Calu3 (cell line): ENCODE measurements around the gene TSPAN8. TPM values are rescaled to one million over a fixed set of nuclear protein-coding genes. Genes with fewer than 3 reads are reported as not detected.

Experiments used
- BruUV-seq: library from RNA; stranded (reverse); fragments of 400-500 nt; replicated peaks from 2 replicates; lab custom pipeline; 2021; lab: Mats Ljungman, UMichigan
- CTCF ChIA-PET: fragments of 300-600 bp; sonication (Branson Sonifier 250); formaldehyde crosslinking; loops from one replicate; lab custom pipeline; 2022; ENCODE audit warnings: antibody characterized with exemption; lab: Charles Lee
- DNase-seq: peaks from one replicate; pipeline ENCODE4 v3.0.0; 2022
- H3K27ac Mint-ChIP-seq: one replicate; pipeline ENCODE4 v1.8.0; 2022; ENCODE audit warnings: mixed read lengths; ENCODE audit not compliant: unreplicated experiment
- H3K27me3 Mint-ChIP-seq: one replicate; pipeline ENCODE4 v1.8.0; 2022; ENCODE audit warnings: mixed read lengths; ENCODE audit not compliant: unreplicated experiment
- H3K36me3 Mint-ChIP-seq: one replicate; pipeline ENCODE4 v1.8.0; 2022; ENCODE audit warnings: mild to moderate bottlenecking, moderate library complexity, mixed read lengths; ENCODE audit not compliant: insufficient read depth, unreplicated experiment
- H3K4me1 Mint-ChIP-seq: one replicate; pipeline ENCODE4 v1.8.0; 2022; ENCODE audit warnings: mild to moderate bottlenecking, low read depth, mixed read lengths; ENCODE audit not compliant: unreplicated experiment
- H3K4me3 Mint-ChIP-seq: one replicate; pipeline ENCODE4 v1.8.0; 2022; ENCODE audit warnings: mild to moderate bottlenecking, low read depth, moderate library complexity, mixed read lengths; ENCODE audit not compliant: unreplicated experiment
- H3K9me3 Mint-ChIP-seq: one replicate; pipeline ENCODE4 v1.8.0; 2022; ENCODE audit warnings: low read depth, mixed read lengths; ENCODE audit not compliant: unreplicated experiment
- CTCF ChIP-seq: fragments of 200-600 bp; IDR thresholded peaks from one replicate; pipeline ENCODE4 v1.8.0; 2022; ENCODE audit warnings: antibody characterized with exemption; ENCODE audit not compliant: unreplicated experiment
- intact Hi-C: fragments of 100-400 bp; cut with micrococcal nuclease; formaldehyde crosslinking; loops from one replicate; pipeline ENCODE4 v1.10.0; 2022; ENCODE audit not compliant: unreplicated experiment
- total RNA-seq: library from RNA; stranded (reverse); gene quantifications from 2 replicates; pipeline ENCODE4 v1.2.3, GENCODE V29; 2022

Gene TSPAN8
- total RNA-seq, 1 experiment from 2014 or later = 289 TPM

DNA sequence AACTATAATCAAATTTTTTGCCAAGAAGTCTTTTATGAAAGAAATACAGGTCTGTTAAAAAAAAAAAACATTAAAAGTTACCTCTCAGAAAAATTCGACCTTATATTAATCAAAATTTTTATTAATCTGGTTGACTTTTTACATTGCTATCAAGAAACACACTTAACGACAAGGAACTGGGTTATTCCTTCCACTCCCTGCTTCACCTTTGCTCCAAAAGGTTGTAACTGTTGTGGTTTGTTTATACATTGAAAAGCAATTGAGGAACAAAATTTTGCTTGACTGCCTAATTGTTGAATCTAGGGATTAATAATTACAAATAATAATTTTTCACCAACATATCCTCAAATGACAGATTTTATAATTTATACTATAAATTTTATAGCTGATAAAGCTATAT lies 28.4 kb downstream of the TSPAN8 start:
- H3K4me1 Mint-ChIP-seq = peaks cover 31% of the 10 kb centered on the region
- peaks cover 53% of the 10 kb centered on the region for H3K36me3 Mint-ChIP-seq
- TF ChIP-seq CTCF = no peak
- CTCF ChIA-PET = interaction anchor here (0.7 to 1.4 kb wide), 3 partner anchors 9 to 465 kb away, joined by 3 to 6 read pairs (median 3); no protein-coding TSS in a partner anchor
- no peak overlapping the region for H3K27ac Mint-ChIP-seq
- intact Hi-C loops = no loop called here
- BruUV-seq = no TSS peak
- no peaks in the 10 kb centered on the region for H3K9me3 Mint-ChIP-seq
- H3K4me3 Mint-ChIP-seq = no peak overlapping the region
- DNase-seq = no peak
- H3K27me3 Mint-ChIP-seq = no peaks in the 10 kb centered on the region

DNA sequence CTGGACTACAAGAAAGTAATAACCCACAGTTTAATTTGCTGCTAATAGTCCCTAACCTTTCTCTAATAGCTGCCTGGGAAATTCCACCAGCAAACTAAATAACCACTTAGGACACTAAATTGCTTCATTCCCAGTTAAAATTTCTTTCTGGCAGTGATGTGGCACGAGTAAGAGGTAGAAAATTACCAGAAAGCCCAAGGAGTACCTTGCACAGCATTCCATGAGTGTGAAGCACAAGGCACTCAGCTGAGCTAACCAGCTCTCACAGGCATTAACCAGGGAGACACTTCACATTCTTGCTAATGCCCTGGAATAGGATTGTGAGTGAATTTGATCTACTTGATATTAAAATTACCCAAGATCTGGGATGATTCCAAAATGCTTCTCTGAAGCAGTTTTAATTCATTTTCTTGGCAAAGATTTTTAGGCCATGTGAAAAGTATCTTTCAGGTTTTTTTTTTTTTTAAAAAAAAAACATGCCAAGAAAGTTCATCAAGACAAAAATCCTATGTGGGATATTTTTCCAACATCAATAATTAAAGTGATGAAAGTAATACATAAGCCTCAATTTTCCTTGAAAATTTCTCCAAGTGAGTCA lies 29.5 kb downstream of the TSPAN8 start:
- intact Hi-C loops = no loop called here
- H3K27ac Mint-ChIP-seq = peak overlapping the region; percentile 64
- CTCF ChIA-PET = interaction anchor here (0.7 to 1.4 kb wide), 2 partner anchors 11 to 86 kb away, joined by 3 to 6 read pairs; no protein-coding TSS in a partner anchor
- no peaks in the 10 kb centered on the region for H3K9me3 Mint-ChIP-seq
- no TSS peak for BruUV-seq
- no peak overlapping the region for H3K4me3 Mint-ChIP-seq
- H3K36me3 Mint-ChIP-seq = peaks cover 49% of the 10 kb centered on the region
- no peaks in the 10 kb centered on the region for H3K27me3 Mint-ChIP-seq
- peaks cover 20% of the 10 kb centered on the region for H3K4me1 Mint-ChIP-seq
- TF ChIP-seq CTCF = no peak
- no peak for DNase-seq

DNA sequence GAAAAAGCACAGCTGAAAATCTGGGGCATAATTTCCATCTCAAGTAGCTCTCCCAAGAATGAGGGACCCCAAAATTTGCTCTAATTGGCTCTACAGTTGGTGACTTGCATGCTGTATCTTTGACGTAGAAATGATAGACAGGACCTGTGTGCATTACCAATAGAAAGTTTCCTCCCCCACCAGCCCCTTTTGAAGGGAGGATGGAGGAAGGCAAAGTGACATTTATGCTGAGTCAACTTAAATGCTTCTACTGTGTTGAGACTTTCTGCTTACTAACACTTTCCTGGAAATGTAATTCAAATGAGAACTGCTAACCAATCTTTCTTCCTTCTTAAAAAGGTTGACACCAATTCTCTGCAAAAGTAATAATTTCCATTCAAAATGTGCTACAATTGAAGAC lies 31.9 kb downstream of the TSPAN8 start:
- no peak for TF ChIP-seq CTCF
- Mint-ChIP-seq H3K4me3 (no peak overlapping the region), H3K9me3 (no peaks in the 10 kb centered on the region), H3K27ac (no peak overlapping the region), H3K36me3 (peaks cover 37% of the 10 kb centered on the region), H3K27me3 (no peaks in the 10 kb centered on the region), H3K4me1 (peaks cover 10% of the 10 kb centered on the region)
- CTCF ChIA-PET = interaction anchor here (0.6 kb wide), 1 partner anchor 8 kb away, joined by 4 read pairs; no protein-coding TSS in a partner anchor
- no TSS peak for BruUV-seq
- DNase-seq = no peak
- intact Hi-C loops = loop anchor here (1.0 kb wide), 1 partner anchor 266 kb away; no protein-coding TSS in a partner anchor

DNA sequence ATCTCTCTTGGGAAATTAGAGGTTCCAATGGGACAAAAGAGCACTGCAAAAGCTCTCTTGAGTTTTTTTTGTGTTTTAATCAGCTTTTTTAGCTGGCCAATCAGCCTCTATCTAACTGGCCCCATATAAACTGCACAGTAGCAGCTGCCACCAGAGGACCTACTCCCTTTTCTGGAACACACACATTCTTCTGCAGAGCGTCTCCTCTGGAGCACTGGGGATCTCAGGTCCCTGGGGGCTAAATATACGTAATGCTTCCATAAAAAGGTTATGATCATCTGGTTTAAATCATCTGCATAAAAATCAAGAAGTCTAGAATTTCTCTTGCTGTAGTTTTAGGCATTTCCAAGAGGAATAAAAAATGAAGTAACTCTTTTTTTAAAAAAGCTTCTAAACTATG lies 32.3 kb downstream of the TSPAN8 start:
- peaks cover 10% of the 10 kb centered on the region for H3K4me1 Mint-ChIP-seq
- CTCF ChIA-PET = interaction anchor here (0.6 kb wide), 1 partner anchor 8 kb away, joined by 4 read pairs; no protein-coding TSS in a partner anchor
- H3K27ac Mint-ChIP-seq = no peak overlapping the region
- no peaks in the 10 kb centered on the region for H3K9me3 Mint-ChIP-seq
- H3K27me3 Mint-ChIP-seq = no peaks in the 10 kb centered on the region
- no peak overlapping the region for H3K4me3 Mint-ChIP-seq
- intact Hi-C loops = loop anchor here (1.0 kb wide), 1 partner anchor 267 kb away; no protein-coding TSS in a partner anchor
- no TSS peak for BruUV-seq
- peaks cover 32% of the 10 kb centered on the region for H3K36me3 Mint-ChIP-seq
- no peak for TF ChIP-seq CTCF
- DNase-seq = no peak
